Sigmoid colon (tissue), 4 donors: ENCODE measurements around the gene DSTN.

Experiments
- POLR2A ChIP-seq, 2 donors: fragments of 450-650 bp; IDR thresholded peaks; one replicate each; pipeline ENCODE4 v1.6.1; 2016; ENCODE audit warnings: antibody characterized with exemption in 2 of 2, mild to moderate bottlenecking in 2 of 2, moderate library complexity in 2 of 2
- POLR2AphosphoS5 ChIP-seq, 4 donors: sonication (generic); formaldehyde crosslinking; IDR thresholded peaks; one replicate each; pipeline ENCODE4 v1.6.1; 2017; ENCODE audit warnings: antibody characterized with exemption in 4 of 4

DNA sequence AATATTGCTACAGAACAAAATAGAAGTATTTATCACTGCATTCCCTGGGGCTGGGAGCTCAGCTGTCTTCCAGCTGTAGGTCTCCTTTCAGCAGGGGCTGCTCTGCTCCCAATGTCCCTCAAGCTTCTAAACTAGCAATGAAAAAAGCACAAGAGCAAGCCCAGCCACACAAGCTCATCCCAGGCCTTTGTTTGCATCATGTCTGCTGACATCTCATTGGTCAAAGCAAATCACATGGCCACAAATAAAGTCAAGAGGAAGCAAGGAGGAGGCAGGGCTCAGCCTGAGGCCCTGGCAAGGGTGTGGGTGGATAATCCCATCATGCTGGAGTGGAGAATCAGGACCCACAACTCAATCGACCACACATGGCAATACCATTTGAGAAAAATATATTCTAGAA is 36.5 kb upstream of the DSTN start:
- TF ChIP-seq POLR2AphosphoS5 (IDR thresholded peaks at IDR 0.05) (no peak), POLR2A (IDR thresholded peaks at IDR 0.05) (no peak)
